ENCODE results near the gene HSPA12A. TPM values are rescaled to one million over a fixed set of nuclear protein-coding genes. Genes with fewer than 3 reads are reported as not detected.

HSPA12A gene
- total RNA-seq, 1 donor: 10.9 TPM

GRCh38 chr10:116676633-116677032, 65.7 kb downstream of the HSPA12A start:
- H3K4me1 ChIP-seq (ENCODE audit: insufficient read depth, low read length): peaks cover 4% of the 10 kb centered on the region

DNA sequence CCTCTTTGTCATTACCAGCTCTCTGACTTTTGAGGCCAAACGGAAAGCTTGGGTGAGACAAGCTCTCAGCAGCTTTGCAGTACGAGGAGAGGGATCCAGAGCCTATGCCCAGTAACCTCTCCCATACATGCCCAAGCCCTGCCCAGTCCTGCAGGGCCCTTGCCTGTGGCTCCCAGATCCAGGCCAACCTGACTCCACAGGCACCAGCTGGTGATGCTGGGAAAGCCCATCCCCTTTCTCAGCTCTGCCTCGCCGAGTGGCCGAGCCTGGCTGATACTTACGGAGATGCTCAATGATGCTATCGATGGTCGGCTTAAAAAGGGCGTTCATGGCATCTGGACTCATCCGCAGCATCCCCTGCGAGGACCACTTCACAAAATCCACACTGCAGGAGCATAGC, 66.2 kb downstream of the HSPA12A start:
- peaks cover 14% of the 10 kb centered on the region for H3K36me3 ChIP-seq (ENCODE audit: insufficient read depth, low read length)
- H3K4me3 ChIP-seq (ENCODE audit: insufficient read depth, low read length): no peak overlapping the region
- TF ChIP-seq, protein P1, sequence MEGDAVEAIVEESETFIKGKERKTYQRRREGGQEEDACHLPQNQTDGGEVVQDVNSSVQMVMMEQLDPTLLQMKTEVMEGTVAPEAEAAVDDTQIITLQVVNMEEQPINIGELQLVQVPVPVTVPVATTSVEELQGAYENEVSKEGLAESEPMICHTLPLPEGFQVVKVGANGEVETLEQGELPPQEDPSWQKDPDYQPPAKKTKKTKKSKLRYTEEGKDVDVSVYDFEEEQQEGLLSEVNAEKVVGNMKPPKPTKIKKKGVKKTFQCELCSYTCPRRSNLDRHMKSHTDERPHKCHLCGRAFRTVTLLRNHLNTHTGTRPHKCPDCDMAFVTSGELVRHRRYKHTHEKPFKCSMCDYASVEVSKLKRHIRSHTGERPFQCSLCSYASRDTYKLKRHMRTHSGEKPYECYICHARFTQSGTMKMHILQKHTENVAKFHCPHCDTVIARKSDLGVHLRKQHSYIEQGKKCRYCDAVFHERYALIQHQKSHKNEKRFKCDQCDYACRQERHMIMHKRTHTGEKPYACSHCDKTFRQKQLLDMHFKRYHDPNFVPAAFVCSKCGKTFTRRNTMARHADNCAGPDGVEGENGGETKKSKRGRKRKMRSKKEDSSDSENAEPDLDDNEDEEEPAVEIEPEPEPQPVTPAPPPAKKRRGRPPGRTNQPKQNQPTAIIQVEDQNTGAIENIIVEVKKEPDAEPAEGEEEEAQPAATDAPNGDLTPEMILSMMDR (IDR thresholded peaks at IDR 0.05; ENCODE audit: extremely low read depth, low read depth, low read length): no peak
- no peak for DNase-seq (ENCODE audit: insufficient read length, low spot score, missing footprints)
- no peak overlapping the region for H3K4me2 ChIP-seq (ENCODE audit: insufficient read depth, low read length)
- H3K4me1 ChIP-seq (ENCODE audit: insufficient read depth, low read length): peaks cover 8% of the 10 kb centered on the region
- H2AFZ ChIP-seq (ENCODE audit: low read length): no peak overlapping the region
- no peaks in the 10 kb centered on the region for H4K20me1 ChIP-seq (ENCODE audit: insufficient read depth, low read length)
- no peaks in the 10 kb centered on the region for H3K27me3 ChIP-seq (ENCODE audit: insufficient read depth, low read length)
- no peaks in the 10 kb centered on the region for H3K79me2 ChIP-seq (ENCODE audit: insufficient read depth, low read length)
- H3K9me3 ChIP-seq (ENCODE audit: low read depth, low read length): no peaks in the 10 kb centered on the region
- H3K27ac ChIP-seq (ENCODE audit: low read depth, low read length): no peak overlapping the region

More at GRCh38 chr10:116676633-116677032, 65.7 kb downstream of the HSPA12A start:
- Histone ChIP-seq H3K27me3 (ENCODE audit: insufficient read depth, low read length) (no peaks in the 10 kb centered on the region), H3K4me2 (ENCODE audit: insufficient read depth, low read length) (no peak overlapping the region), H2AFZ (ENCODE audit: low read length) (no peak overlapping the region), H4K20me1 (ENCODE audit: insufficient read depth, low read length) (no peaks in the 10 kb centered on the region), H3K4me3 (ENCODE audit: insufficient read depth, low read length) (no peak overlapping the region), H3K36me3 (ENCODE audit: insufficient read depth, low read length) (peaks cover 19% of the 10 kb centered on the region), H3K9me3 (ENCODE audit: low read depth, low read length) (no peaks in the 10 kb centered on the region), H3K79me2 (ENCODE audit: insufficient read depth, low read length) (no peaks in the 10 kb centered on the region), H3K27ac (ENCODE audit: low read depth, low read length) (no peak overlapping the region)
- TF ChIP-seq, protein P1 (IDR thresholded peaks at IDR 0.05; ENCODE audit: extremely low read depth, low read depth, low read length): no peak
- DNase-seq (ENCODE audit: insufficient read length, low spot score, missing footprints): no peak

GRCh38 chr10:116674901-116675423, 67.4 kb downstream of the HSPA12A start:
- Histone ChIP-seq H3K36me3 (ENCODE audit: insufficient read depth, low read length) (peaks cover 13% of the 10 kb centered on the region), H2AFZ (ENCODE audit: low read length) (no peak overlapping the region), H3K4me2 (ENCODE audit: insufficient read depth, low read length) (no peak overlapping the region), H4K20me1 (ENCODE audit: insufficient read depth, low read length) (no peaks in the 10 kb centered on the region), H3K27ac (ENCODE audit: low read depth, low read length) (no peak overlapping the region), H3K27me3 (ENCODE audit: insufficient read depth, low read length) (no peaks in the 10 kb centered on the region), H3K4me3 (ENCODE audit: insufficient read depth, low read length) (no peak overlapping the region), H3K79me2 (ENCODE audit: insufficient read depth, low read length) (no peaks in the 10 kb centered on the region), H3K4me1 (ENCODE audit: insufficient read depth, low read length) (peaks cover 11% of the 10 kb centered on the region), H3K9me3 (ENCODE audit: low read depth, low read length) (no peaks in the 10 kb centered on the region)
- no peak for DNase-seq (ENCODE audit: insufficient read length, low spot score, missing footprints)
- TF ChIP-seq, protein P1 (IDR thresholded peaks at IDR 0.05; ENCODE audit: extremely low read depth, low read depth, low read length): no peak

DNA sequence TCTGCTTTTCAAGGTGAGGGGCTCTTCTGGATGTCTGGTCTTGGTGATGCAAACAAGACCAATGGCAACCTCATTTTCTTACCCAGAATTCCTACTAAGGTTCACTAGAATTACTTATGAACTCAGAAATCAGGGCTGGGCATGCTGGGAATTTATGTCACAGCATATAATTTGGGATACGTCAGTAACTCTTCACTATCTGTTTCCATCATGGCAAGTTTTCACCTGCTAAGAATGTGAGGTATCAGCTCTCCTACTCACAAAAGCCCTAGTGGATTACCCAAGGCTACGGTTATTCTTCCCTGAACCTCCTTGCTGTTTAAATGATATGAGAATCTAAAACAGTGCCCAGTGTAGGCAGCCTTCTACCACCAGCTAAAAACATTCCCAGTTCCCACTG, 68.5 kb downstream of the HSPA12A start:
- H3K9me3 ChIP-seq (ENCODE audit: low read depth, low read length): no peaks in the 10 kb centered on the region
- H3K27ac ChIP-seq (ENCODE audit: low read depth, low read length): no peak overlapping the region
- H3K27me3 ChIP-seq (ENCODE audit: insufficient read depth, low read length): no peaks in the 10 kb centered on the region
- H4K20me1 ChIP-seq (ENCODE audit: insufficient read depth, low read length): no peaks in the 10 kb centered on the region
- no peak overlapping the region for H3K4me2 ChIP-seq (ENCODE audit: insufficient read depth, low read length)
- H3K36me3 ChIP-seq (ENCODE audit: insufficient read depth, low read length): peaks cover 8% of the 10 kb centered on the region
- H3K4me3 ChIP-seq (ENCODE audit: insufficient read depth, low read length): no peak overlapping the region
- no peak overlapping the region for H2AFZ ChIP-seq (ENCODE audit: low read length)
- TF ChIP-seq, protein P1 (IDR thresholded peaks at IDR 0.05; ENCODE audit: extremely low read depth, low read depth, low read length): no peak
- H3K79me2 ChIP-seq (ENCODE audit: insufficient read depth, low read length): no peaks in the 10 kb centered on the region
- no peak for DNase-seq (ENCODE audit: insufficient read length, low spot score, missing footprints)
- peaks cover 14% of the 10 kb centered on the region for H3K4me1 ChIP-seq (ENCODE audit: insufficient read depth, low read length)

Data from osteoblast (primary cell).